GM12864 (cell line): Measurements from ENCODE around the gene S100A3.
A peak's percentile ranks its signal among the peaks of the same experiment; 100 is the strongest.
"Not testable (repeated sequence)": the region's sequence is repeated elsewhere in the genome, so short reads cannot be mapped to it uniquely, and the experiment has no call there.

Experiments used
- DNase-seq: peaks from one replicate; pipeline ENCODE4 v3.0.0-alpha.2; 2011; ENCODE audit warnings: low read depth
- H3K4me3 ChIP-seq: 2 replicates; pipeline ENCODE4 v1.5.1; 2011; ENCODE audit warnings: mild to moderate bottlenecking, low read depth, low read length, control low read depth
- TF ChIP-seq, protein P1 (sequence below): IDR thresholded peaks from 2 replicates; pipeline ENCODE4 v1.5.1; 2011; ENCODE audit warnings: low read depth, mild to moderate bottlenecking, moderate library complexity, low read length, control low read depth, inconsistent platforms; ENCODE audit errors: missing control alignments

The S100A3 gene, protein sequence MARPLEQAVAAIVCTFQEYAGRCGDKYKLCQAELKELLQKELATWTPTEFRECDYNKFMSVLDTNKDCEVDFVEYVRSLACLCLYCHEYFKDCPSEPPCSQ

DNA sequence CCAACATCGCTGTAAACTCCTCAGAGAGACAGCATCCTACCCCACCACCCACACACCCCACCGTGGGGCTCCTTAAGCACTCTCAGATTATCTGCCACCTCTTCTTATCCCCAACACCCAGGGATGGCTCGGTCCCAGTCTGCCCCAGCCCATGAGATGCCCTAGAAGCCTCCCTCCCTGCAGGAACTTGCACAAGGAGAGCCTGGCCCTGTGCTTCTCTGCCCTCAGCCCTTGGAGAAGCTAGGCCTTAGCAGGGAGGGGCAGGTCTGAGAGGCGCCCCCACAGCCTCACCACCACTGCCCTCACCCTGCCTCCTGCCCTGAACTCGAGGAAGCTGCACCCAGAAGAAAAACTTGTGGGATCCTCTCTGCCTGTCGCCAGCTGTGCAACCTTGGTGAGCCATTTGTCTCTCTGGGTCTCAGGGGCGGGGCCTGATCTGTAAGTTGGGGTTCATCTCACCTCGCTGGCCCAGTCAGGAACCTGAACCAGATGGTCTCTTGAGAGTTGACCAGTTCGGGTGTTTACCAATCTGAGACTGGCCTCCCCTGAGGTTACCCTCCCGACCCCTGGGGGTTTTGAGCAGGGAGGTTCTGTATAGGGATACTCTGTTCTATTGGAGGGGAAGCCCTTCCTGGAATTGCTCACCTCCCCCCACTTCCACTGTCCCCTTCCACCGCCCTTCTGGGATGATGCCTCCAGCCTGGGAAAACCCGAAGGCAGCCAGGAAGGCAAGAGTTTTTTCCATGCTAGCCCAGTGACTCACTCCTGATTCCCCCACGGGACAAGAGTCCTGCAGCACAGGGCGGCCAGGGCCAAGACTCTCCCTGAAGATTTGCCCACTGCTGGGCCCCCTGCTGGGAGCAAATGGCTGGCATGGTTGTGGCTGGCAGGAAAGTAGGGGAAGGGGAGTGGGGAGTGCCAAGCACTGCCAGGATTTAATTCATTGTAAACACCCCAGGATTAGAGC lies at the start of gene S100A3:
S100A3 (minus strand) TSS at position 537 of the 967 bp plus-strand sequence. CDS start 773 bp downstream, outside the sequence.
- TF ChIP-seq, protein P1, sequence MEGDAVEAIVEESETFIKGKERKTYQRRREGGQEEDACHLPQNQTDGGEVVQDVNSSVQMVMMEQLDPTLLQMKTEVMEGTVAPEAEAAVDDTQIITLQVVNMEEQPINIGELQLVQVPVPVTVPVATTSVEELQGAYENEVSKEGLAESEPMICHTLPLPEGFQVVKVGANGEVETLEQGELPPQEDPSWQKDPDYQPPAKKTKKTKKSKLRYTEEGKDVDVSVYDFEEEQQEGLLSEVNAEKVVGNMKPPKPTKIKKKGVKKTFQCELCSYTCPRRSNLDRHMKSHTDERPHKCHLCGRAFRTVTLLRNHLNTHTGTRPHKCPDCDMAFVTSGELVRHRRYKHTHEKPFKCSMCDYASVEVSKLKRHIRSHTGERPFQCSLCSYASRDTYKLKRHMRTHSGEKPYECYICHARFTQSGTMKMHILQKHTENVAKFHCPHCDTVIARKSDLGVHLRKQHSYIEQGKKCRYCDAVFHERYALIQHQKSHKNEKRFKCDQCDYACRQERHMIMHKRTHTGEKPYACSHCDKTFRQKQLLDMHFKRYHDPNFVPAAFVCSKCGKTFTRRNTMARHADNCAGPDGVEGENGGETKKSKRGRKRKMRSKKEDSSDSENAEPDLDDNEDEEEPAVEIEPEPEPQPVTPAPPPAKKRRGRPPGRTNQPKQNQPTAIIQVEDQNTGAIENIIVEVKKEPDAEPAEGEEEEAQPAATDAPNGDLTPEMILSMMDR: no peak
- DNase-seq: no peak
- H3K4me3 ChIP-seq: no peak within 1 kb of the TSS

DNA sequence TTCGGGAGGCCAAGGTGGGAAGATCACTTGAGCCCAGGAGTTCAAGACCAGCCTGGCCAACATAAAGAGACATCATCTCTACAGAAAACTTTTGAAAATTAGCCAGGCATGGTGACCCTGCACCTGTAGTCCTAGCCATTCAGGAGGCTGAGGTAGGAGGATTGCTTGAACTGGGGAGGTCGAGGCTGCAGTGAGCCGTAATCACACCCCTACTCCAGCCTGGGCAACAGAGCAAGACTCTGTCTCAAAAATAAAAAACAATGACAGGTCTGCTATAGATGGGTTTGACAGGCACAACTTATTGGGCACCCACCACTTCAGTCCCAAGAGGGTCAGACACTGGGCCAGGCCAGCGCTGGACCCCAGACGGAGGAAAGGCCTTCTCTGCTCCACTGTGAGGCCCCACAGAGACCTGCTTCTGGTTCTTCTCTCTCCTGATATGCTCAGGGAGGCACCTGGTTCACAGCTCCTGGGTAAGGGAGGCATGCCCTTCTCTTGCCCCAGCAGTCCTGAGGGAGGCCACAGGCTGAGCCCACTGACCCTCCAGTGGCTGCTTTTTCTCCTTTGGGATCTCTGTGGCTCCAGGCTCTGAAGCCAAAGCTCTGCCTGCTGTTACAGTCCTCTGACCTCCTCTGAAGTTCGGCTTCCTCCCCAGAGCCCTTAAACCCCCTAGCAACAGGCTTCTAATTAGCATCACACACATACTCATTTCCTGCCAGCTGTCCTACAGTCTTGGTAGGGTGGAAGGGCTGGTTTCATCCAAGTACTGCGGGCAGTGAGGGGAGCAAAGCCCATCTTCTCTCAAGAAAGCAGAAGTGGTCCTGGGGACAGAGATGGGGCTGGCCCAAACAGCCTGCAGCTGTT lies 49.5 kb upstream of the S100A3 start:
- TF ChIP-seq, protein P1: no peak
- peak; percentile 91 for DNase-seq
- H3K4me3 ChIP-seq: peak overlapping the region; percentile 24; the same call in 1 of the 2 replicates

DNA sequence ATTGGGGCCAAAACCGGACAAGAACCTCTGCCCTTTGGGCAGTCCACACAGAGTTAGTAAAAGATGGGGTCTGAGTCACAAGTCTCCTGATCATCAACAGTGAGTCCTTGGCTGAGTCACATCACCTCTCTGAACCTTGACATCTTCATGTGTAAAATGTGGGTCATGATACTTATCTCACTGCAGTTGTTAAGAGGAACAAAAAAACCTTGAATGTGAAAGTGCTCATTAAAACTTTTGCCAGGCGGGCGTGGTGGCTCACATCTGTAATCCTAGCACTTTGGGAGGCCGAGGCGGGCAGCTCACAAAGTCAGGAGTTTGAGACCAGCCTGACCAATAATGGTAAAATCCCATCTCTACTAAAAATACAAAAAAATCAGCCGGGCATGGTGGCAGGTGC lies 48.1 kb upstream of the S100A3 start:
- no peak overlapping the region for H3K4me3 ChIP-seq
- DNase-seq: no peak
- TF ChIP-seq, protein P1: no peak

DNA sequence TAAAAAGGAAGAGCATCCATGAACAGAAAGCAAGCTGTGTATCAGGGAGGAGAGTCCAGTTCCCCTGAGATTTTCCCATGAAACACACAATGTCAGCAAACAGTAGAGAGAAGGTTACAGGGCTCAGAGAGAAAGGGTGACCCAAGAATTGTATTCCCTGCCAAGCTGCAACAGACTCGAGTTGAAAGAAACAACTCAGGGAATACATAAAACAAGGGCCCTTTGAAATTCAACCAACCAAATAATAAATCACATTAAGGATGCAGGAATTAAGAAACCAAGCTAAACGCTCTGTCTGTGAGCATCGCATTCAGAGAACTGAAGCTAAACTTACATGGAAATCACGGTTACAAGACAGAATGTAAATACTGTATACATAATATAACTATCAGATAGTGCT lies 43.7 kb upstream of the S100A3 start:
- no peak for DNase-seq
- TF ChIP-seq, protein P1: no peak
- H3K4me3 ChIP-seq: no peak overlapping the region

DNA sequence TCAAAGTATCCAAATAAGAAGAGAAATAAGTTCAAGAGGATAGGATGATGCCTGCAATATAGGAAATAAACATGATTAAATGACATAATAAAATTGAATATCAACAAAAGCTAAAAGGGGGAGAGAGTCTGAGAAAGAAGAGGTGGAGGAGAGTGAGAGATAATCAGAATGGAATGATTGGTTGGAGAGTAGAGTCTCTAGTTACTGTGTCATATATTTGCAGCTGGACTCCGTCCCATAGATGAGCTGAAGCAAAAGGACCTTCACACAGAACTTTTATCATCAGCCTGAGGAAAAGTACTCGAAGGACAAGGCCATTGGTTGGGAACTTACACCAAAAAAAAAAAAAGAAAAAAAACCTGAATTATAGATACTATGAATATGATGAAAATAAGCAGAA lies 39.4 kb upstream of the S100A3 start:
- H3K4me3 ChIP-seq: no peak overlapping the region
- no peak for DNase-seq
- TF ChIP-seq, protein P1: no peak

DNA sequence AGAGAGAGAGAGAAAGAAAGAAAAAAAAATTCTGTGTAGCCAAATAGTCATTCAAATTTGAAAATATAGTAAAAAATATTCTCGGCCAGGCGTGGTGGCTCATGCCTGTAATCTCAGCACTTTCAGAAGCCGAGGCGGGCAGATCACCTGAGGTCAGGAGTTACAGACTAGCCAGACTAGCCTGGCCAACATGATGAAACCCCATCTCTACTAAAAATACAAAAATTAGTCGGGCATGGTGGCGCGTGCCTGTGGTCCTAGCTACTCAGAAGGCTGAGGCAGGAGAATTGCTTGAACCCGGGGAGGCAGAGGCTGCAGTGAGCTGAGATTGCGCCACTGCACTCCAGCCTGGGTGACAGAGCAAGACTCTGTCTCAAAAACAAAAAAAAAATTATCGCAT lies 39.0 kb upstream of the S100A3 start:
- not testable (repeated sequence) for H3K4me3 ChIP-seq, DNase-seq

DNA sequence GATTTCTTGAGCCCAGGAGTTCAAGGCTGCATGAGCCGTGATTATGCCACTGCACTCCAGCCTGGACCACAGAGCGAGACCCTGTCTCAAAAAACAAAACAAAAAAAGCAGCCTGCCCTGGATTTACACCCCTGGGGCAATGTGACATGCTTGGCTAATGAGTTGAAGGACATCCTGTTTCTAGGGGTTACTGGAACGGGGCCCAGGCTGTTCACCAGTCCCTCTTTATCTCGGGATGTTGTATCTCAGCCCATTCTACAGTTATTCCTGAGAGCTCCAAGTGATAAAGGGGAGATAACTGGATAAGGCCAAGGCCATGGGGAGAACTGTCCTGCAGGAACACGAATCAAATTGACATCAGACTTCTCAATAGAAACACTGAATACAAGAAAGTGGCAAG lies 38.3 kb upstream of the S100A3 start:
- no peak for DNase-seq
- no peak overlapping the region for H3K4me3 ChIP-seq
- TF ChIP-seq, protein P1: no peak
